Measurements from ENCODE around the gene JOSD1. TPM values are rescaled to one million over a fixed set of nuclear protein-coding genes. Genes with fewer than 3 reads are reported as not detected.

The JOSD1 gene
- total and polyA plus RNA-seq, 9 of the 15 experiments (the other 6 are each of a cell fraction or from before 2014, with no cell fraction given), result 8.9 to 39.1 (median 30.4) TPM

GRCh38 chr22:38707346-38707745, 6.6 kb upstream of the JOSD1 start (continued):
- no peak for TF ChIP-seq ZNF592 (IDR thresholded peaks at IDR 0.05)
- TF ChIP-seq HDAC3 (IDR thresholded peaks at IDR 0.05; ENCODE audit: borderline replicate concordance, partially characterized antibody), result no peak
- TF ChIP-seq RNF2 (IDR thresholded peaks at IDR 0.05), result no peak
- no peak for TF ChIP-seq POLR2B (IDR thresholded peaks at IDR 0.05; ENCODE audit: low read depth, partially characterized antibody)
- TF ChIP-seq ZNF699 (CRISPR knock-in tag; IDR thresholded peaks at IDR 0.05; ENCODE audit: insufficient replicate concordance), result no peak
- TF ChIP-seq L3MBTL2 (IDR thresholded peaks at IDR 0.05), result no peak
- no peak for TF ChIP-seq HOMEZ (CRISPR knock-in tag; IDR thresholded peaks at IDR 0.05)

Measured in K562 (cell line).